ENCODE results near the gene KLB.

The KLB gene

DNA sequence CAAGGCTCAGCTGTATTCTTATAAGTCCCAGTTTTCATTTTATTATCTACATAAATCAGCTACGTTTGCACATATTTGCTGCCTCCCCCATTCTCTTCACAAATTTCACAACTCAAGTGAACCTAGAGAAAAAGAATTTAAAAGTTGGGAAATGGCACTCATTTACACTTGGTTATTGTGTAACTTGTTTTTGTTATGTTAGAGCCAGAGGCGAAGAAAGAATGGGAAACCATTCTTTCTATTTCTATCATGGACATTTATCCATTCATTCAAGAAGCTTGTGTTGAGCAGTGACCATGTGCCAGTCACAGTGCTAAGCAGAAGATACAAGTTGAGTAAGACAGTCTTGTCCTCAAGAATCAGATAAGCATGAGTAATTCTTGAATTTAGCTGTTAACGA lies 65.7 kb downstream of the KLB start:
- no peak for DNase-seq
- no peaks in the 10 kb centered on the region for H3K27me3 ChIP-seq (ENCODE audit: insufficient read depth, low read depth, severe bottlenecking)
- H3K36me3 ChIP-seq: peaks cover 15% of the 10 kb centered on the region
- no peak overlapping the region for H3K27ac ChIP-seq
- TF ChIP-seq, protein P1, sequence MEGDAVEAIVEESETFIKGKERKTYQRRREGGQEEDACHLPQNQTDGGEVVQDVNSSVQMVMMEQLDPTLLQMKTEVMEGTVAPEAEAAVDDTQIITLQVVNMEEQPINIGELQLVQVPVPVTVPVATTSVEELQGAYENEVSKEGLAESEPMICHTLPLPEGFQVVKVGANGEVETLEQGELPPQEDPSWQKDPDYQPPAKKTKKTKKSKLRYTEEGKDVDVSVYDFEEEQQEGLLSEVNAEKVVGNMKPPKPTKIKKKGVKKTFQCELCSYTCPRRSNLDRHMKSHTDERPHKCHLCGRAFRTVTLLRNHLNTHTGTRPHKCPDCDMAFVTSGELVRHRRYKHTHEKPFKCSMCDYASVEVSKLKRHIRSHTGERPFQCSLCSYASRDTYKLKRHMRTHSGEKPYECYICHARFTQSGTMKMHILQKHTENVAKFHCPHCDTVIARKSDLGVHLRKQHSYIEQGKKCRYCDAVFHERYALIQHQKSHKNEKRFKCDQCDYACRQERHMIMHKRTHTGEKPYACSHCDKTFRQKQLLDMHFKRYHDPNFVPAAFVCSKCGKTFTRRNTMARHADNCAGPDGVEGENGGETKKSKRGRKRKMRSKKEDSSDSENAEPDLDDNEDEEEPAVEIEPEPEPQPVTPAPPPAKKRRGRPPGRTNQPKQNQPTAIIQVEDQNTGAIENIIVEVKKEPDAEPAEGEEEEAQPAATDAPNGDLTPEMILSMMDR (IDR thresholded peaks at IDR 0.05; ENCODE audit: low read depth, low read length): no peak
- no peak overlapping the region for H3K4me3 ChIP-seq (ENCODE audit: low read depth, low read length)
- no peaks in the 10 kb centered on the region for H3K9me3 ChIP-seq (ENCODE audit: severe bottlenecking)

DNA sequence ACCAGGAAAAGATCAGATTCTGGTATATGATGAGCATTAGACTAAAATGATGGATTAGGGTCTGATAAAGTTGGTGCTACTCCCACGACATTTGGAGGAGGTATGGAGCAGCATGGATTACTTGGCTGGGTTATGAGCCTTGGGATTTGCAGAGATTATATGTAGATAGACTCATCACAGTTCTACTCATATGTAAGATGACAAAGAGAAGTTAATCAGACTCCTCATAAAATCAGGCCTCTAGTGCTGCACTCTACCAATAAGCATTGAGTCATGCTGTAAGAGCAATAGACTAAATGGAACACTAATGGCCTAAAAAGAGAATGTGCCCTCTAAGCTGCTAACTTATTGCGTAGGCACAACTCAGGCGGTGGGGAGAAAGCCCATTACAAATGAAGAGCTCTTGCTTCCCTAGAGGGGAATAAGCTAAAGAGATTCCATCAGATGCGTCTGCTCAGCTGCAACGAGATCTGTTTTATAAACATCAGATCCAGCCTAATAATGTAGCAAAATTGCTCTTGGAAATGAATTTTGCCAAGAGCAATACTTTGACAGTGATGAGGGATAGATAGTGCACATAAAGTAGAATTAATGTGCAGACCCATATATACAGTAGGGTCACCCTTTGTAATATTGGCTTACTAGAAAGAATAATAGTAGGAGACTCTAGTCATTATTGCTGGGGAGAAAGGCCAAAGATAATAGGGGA lies 69.6 kb downstream of the KLB start:
- Histone ChIP-seq H3K27me3 (ENCODE audit: insufficient read depth, low read depth, severe bottlenecking) (no peaks in the 10 kb centered on the region), H3K9me3 (ENCODE audit: severe bottlenecking) (no peaks in the 10 kb centered on the region), H3K27ac (no peak overlapping the region), H3K36me3 (peaks cover 18% of the 10 kb centered on the region), H3K4me3 (ENCODE audit: low read depth, low read length) (no peak overlapping the region)
- no peak for DNase-seq
- TF ChIP-seq, protein P1 (IDR thresholded peaks at IDR 0.05; ENCODE audit: low read depth, low read length): no peak

DNA sequence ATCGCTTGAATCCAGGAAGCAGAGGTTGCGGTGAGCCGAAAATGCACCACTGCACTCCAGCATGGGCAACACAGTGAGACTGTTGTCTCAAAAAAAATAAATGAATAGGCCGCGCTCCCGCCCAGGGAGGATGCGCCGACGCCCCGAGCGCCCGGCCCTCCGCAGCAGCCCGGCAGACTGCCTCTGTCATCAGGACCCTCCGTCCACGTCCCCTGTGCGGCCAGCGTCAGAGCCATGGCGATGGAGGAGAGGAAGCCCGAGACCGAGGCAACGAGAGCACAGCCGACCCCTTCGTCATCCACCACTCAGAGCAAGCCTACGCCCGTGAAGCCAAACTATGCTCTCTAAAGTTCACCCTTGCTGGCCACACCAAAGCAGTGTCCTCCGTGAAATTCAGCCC lies 73.5 kb downstream of the KLB start:
- Histone ChIP-seq H3K4me3 (ENCODE audit: low read depth, low read length) (no peak overlapping the region), H3K9me3 (ENCODE audit: severe bottlenecking) (no peaks in the 10 kb centered on the region), H3K27ac (no peak overlapping the region), H3K27me3 (ENCODE audit: insufficient read depth, low read depth, severe bottlenecking) (no peaks in the 10 kb centered on the region), H3K36me3 (peaks cover 4% of the 10 kb centered on the region)
- no peak for DNase-seq
- TF ChIP-seq, protein P1 (IDR thresholded peaks at IDR 0.05; ENCODE audit: low read depth, low read length): no peak

DNA sequence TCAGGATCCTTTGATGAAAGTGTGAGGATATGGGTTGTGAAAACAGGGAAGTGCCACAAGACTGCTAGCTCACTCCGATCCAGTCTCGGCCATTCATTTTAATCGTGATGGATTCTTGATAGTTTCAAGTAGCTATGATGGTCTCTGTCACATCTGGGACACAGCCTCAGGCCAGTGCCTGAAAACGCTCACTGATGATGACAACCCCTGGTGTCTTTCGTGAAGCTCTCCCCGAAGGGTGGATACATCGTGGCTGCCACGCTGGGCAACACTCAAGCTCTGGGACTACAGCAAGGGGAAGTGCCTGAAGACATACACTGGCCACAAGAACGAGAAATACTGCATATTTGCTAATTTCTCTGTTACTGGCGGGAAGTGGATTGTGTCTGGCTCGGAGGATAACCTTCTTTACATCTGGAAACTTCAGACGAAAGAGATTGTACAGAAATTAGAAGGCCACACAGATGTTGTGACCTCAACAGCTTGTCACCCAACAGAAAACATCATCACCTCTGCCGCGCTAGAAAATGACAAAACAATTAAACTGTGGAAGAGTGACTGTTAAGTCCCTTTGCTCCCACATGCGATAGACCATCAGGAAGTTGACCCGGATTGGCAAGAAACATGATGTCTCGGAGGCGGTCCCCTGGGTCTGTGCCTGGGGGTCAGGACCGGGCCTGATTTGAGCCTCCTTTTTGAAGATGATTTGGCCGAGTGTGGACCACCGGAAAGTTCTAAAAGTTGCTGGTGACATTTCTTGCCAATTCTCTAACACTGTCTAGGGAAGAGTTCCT lies 74.4 kb downstream of the KLB start:
- no peak for DNase-seq
- peaks cover 4% of the 10 kb centered on the region for H3K36me3 ChIP-seq
- H3K27me3 ChIP-seq (ENCODE audit: insufficient read depth, low read depth, severe bottlenecking): no peaks in the 10 kb centered on the region
- TF ChIP-seq, protein P1 (IDR thresholded peaks at IDR 0.05; ENCODE audit: low read depth, low read length): no peak
- no peaks in the 10 kb centered on the region for H3K9me3 ChIP-seq (ENCODE audit: severe bottlenecking)
- H3K27ac ChIP-seq: no peak overlapping the region
- H3K4me3 ChIP-seq (ENCODE audit: low read depth, low read length): no peak overlapping the region

DNA sequence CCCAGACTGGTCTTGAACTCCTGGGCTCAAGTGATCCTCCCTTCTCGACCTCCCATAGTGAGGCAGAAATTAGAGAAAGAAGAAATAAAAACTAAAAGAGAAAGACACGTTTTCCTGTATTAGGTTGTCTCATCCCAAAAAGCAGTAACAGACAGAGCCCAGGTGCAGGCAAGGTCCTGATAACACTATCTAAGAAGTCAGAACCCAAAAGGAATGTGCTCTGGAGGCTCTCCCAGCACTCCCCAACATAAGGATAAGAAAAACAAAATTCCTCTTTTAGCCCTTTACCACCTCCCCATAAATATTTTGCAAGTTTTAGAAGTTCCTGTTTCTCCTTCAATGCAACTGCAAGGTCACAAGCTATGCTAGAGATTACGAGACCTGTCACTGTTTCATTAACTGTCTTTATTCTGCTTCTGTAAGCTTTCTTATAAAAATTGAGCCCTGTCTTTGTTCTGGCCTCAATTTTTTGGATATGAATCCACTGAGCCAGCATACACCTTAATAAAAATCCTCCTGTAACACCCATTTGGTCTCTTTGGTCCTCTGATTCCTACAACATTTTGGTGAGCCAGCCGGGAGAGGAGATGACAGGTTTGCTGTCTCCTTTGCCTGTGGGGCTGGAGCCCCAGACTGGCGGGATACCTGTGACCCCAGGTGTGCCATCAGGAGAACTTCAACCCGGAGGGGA lies 78.0 kb downstream of the KLB start:
- DNase-seq: no peak
- no peak overlapping the region for H3K27ac ChIP-seq
- no peaks in the 10 kb centered on the region for H3K27me3 ChIP-seq (ENCODE audit: insufficient read depth, low read depth, severe bottlenecking)
- H3K36me3 ChIP-seq: no peaks in the 10 kb centered on the region
- TF ChIP-seq, protein P1 (IDR thresholded peaks at IDR 0.05; ENCODE audit: low read depth, low read length): no peak
- no peak overlapping the region for H3K4me3 ChIP-seq (ENCODE audit: low read depth, low read length)
- H3K9me3 ChIP-seq (ENCODE audit: severe bottlenecking): no peaks in the 10 kb centered on the region
